Measurements from ENCODE around the gene SLC30A1.

DNA sequence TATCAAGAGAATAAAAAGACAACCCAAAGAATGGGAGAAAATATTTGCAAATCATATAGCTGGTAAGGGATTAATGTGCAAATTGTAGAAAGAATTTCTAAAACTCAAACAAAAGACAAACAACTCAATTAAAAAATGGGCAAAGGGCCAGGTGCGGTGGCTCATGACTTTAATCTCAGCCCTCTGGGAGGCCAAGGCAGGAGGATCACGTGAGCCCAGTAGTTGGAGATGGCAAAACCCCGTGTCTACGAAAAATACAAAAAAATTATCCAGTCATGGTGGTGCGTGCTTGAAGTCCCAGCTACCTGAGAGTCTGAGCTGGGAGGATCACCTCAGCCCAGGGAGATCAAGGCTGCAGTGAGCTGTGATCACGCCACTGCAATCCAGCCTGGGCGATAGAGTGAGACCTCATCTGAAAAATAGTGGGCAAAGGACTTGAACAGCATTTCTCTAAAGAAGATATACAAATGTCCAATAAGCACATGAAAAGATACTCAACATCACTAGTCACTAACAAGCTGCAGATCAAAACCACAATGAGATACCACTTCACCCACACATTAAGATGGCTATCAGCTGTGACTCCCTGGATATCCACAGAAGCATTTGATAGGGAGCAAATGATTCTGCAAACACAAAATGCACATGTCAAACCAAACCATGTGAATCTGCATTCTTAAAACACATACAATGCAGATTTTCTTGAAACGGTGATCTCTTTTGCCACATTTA is 20.9 kb downstream of the SLC30A1 start:
- TF ChIP-seq CTCF (IDR thresholded peaks at IDR 0.05) (no peak), POLR2A (IDR thresholded peaks at IDR 0.05) (no peak)

Data from adrenal gland (tissue), 5 donors.